Measurements from ENCODE around the gene PCMTD2. TPM values are rescaled to one million over a fixed set of nuclear protein-coding genes. Genes with fewer than 3 reads are reported as not detected.

The PCMTD2 gene
- total and polyA plus RNA-seq, 2 of the 13 experiments (the other 11 are each of a cell fraction or from before 2014, with no cell fraction given): 47.0 to 76.9 TPM

DNA sequence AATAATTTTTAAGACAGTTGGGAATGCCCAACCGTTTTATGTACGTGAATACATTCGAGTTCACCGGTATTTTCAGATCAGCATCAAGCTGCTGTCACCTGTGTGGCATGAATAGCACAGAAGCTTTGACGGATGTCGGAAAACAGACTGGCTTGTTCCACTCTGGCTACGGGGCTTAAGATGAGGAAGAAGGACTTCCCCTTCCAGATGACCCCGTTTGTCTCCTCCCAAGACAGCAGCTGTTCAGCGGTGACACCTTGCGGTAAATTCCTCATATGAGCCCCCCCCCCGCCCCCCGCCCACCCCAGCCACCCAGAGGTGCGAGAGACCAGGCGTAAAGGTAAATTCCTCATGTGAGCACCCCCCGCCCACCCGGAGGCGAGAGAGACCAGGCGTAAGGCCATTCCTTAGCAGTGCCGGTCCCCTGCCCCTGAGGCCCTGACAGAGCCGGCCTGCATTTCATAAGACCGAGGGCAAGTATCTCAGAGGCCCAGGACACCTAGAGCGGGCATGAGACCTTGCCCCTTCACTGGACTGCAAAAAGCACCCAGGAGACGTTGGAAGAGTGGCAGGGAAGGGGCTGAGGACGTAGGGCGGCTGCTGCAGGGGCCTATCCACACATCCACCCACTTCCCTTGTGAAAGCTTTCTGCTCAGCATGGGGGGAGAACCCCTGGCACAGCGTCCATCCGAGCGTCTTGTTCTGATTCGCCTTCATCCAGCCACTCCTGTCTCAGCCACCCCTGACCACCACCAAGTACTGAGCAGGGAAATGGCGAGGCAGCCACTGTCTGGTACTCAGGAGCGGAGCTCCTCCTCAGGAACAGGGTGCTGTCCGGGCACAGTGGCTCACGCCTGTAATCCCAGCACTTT is 7.3 kb upstream of the PCMTD2 start (continued):
- no peak for TF ChIP-seq JUNB (CRISPR knock-in tag; IDR thresholded peaks at IDR 0.05; ENCODE audit: borderline replicate concordance)
- TF ChIP-seq ZFP90 (CRISPR knock-in tag; IDR thresholded peaks at IDR 0.05; ENCODE audit: borderline replicate concordance): 0 out of 2 replicates have a peak, but pooled peaks have one; percentile 41
- TF ChIP-seq HES4 (CRISPR knock-in tag; IDR thresholded peaks at IDR 0.05; ENCODE audit: borderline replicate concordance): 0 out of 2 replicates have a peak, but pooled peaks have one; percentile 36
- TF ChIP-seq ZNF782 (CRISPR knock-in tag; IDR thresholded peaks at IDR 0.05; ENCODE audit: borderline replicate concordance): no peak
- no peak for TF ChIP-seq CBFB (CRISPR knock-in tag; IDR thresholded peaks at IDR 0.05)
- TF ChIP-seq ZNF781 (CRISPR knock-in tag; IDR thresholded peaks at IDR 0.05; ENCODE audit: borderline replicate concordance, not compliant biosample characterization): no peak
- TF ChIP-seq ZNF850 (CRISPR knock-in tag; conservative IDR thresholded peaks at IDR 0.05): no peak
- TF ChIP-seq SOX13 (IDR thresholded peaks at IDR 0.05): no peak
- TF ChIP-seq SOX13 (CRISPR knock-in tag; conservative IDR thresholded peaks at IDR 0.05 in 1 of 2, IDR thresholded peaks at IDR 0.05 in 1 of 2): no peak
- peak; percentile 26; the same call in 1 of the 2 replicates for TF ChIP-seq SALL2 (CRISPR knock-in tag; IDR thresholded peaks at IDR 0.05)
- no peak for TF ChIP-seq GTF3A (CRISPR knock-in tag; conservative IDR thresholded peaks at IDR 0.05)
- TF ChIP-seq, protein P1, sequence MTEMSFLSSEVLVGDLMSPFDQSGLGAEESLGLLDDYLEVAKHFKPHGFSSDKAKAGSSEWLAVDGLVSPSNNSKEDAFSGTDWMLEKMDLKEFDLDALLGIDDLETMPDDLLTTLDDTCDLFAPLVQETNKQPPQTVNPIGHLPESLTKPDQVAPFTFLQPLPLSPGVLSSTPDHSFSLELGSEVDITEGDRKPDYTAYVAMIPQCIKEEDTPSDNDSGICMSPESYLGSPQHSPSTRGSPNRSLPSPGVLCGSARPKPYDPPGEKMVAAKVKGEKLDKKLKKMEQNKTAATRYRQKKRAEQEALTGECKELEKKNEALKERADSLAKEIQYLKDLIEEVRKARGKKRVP (CRISPR knock-in tag; IDR thresholded peaks at IDR 0.05): no peak
- TF ChIP-seq NFRKB (IDR thresholded peaks at IDR 0.05): no peak
- peak; percentile 22; the same call in 1 of the 2 replicates for TF ChIP-seq ZFY (CRISPR knock-in tag; IDR thresholded peaks at IDR 0.05)
- no peak for TF ChIP-seq SMAD9 (CRISPR knock-in tag; IDR thresholded peaks at IDR 0.05)
- TF ChIP-seq ZNF879 (CRISPR knock-in tag; IDR thresholded peaks at IDR 0.05): no peak
- TF ChIP-seq PHF20 (CRISPR knock-in tag; IDR thresholded peaks at IDR 0.05): no peak
- TF ChIP-seq, protein P2, sequence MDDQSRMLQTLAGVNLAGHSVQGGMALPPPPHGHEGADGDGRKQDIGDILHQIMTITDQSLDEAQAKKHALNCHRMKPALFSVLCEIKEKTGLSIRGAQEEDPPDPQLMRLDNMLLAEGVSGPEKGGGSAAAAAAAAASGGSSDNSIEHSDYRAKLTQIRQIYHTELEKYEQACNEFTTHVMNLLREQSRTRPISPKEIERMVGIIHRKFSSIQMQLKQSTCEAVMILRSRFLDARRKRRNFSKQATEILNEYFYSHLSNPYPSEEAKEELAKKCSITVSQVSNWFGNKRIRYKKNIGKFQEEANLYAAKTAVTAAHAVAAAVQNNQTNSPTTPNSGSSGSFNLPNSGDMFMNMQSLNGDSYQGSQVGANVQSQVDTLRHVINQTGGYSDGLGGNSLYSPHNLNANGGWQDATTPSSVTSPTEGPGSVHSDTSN (CRISPR knock-in tag; IDR thresholded peaks at IDR 0.05; ENCODE audit: borderline replicate concordance): no peak
- no peak for TF ChIP-seq ZNF710 (CRISPR knock-in tag; IDR thresholded peaks at IDR 0.05; ENCODE audit: borderline replicate concordance)
- peak; percentile 38; the same call in 1 of the 2 replicates for TF ChIP-seq EED (CRISPR knock-in tag; IDR thresholded peaks at IDR 0.05)
- TF ChIP-seq, protein P3, sequence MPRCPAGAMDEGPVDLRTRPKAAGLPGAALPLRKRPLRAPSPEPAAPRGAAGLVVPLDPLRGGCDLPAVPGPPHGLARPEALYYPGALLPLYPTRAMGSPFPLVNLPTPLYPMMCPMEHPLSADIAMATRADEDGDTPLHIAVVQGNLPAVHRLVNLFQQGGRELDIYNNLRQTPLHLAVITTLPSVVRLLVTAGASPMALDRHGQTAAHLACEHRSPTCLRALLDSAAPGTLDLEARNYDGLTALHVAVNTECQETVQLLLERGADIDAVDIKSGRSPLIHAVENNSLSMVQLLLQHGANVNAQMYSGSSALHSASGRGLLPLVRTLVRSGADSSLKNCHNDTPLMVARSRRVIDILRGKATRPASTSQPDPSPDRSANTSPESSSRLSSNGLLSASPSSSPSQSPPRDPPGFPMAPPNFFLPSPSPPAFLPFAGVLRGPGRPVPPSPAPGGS (CRISPR knock-in tag; IDR thresholded peaks at IDR 0.05): no peak
- TF ChIP-seq, protein P4, sequence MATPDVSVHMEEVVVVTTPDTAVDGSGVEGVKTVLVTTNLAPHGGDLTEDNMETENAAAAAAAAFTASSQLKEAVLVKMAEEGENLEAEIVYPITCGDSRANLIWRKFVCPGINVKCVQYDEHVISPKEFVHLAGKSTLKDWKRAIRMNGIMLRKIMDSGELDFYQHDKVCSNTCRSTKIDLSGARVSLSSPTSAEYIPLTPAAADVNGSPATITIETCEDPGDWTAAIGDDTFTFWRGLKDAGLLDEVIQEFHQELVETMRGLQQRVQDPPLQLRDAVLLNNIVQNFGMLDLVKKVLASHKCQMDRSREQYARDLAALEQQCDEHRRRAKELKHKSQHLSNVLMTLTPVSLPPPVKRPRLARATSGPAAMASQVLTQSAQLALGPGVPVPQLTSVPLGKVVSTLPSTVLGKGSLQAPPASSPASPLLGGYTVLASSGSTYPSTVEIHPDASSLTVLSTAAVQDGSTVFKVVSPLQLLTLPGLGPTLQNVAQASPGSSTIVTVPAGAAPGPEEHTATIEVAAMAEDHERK (CRISPR knock-in tag; IDR thresholded peaks at IDR 0.05; ENCODE audit: low read depth): no peak
- no peak for TF ChIP-seq ZNF7 (CRISPR knock-in tag; IDR thresholded peaks at IDR 0.05)
